ENCODE data around the gene MBD3. TPM values are rescaled to one million over a fixed set of nuclear protein-coding genes. Genes with fewer than 3 reads are reported as not detected.

The MBD3 gene
- polyA plus RNA-seq, 1 donor (not counting 4 experiments of a cell fraction or from before 2014, with no cell fraction given), result 16.6 TPM

GRCh38 chr19:1574354-1575136, 18.1 kb downstream of the MBD3 start:
- H3K9me1 ChIP-seq (ENCODE audit: control insufficient read depth, extremely low read depth, insufficient read depth, low read length), result no peaks in the 10 kb centered on the region
- H3K79me2 ChIP-seq (ENCODE audit: control insufficient read depth, insufficient read depth, low read length), result no peaks in the 10 kb centered on the region
- peaks cover 3% of the 10 kb centered on the region for H3K27me3 ChIP-seq (ENCODE audit: control insufficient read depth, extremely low read depth, insufficient read depth, low read length)
- FAIRE-seq (no peak), DNase-seq (ENCODE audit: low read depth, low spot score) (no peak)
- H3K9me3 ChIP-seq (ENCODE audit: control insufficient read depth, low read depth, low read length), result no peaks in the 10 kb centered on the region
- no peak overlapping the region for H3K9ac ChIP-seq (ENCODE audit: control insufficient read depth, extremely low read depth, insufficient read depth, low read length)
- H3K36me3 ChIP-seq (ENCODE audit: control insufficient read depth in 2 of 2, extremely low read depth in 1 of 2, insufficient read depth in 2 of 2, low read length in 2 of 2), result peaks cover 0 to 13% of the 10 kb centered on the region in 2 experiments
- no peak overlapping the region for H2AFZ ChIP-seq (ENCODE audit: control insufficient read depth, low read length)
- no peak overlapping the region for H3K4me2 ChIP-seq (ENCODE audit: control insufficient read depth, extremely low read depth, insufficient read depth, low read depth, low read length)
- no peak overlapping the region for H3K27ac ChIP-seq (ENCODE audit: control insufficient read depth, insufficient read depth, low read length)
- dilution Hi-C loops (cut with MboI; ENCODE audit: extremely low pct_ligation_motif_present, low sequenced_read_pairs), result no loop called here
- H4K20me1 ChIP-seq (ENCODE audit: control insufficient read depth, extremely low read depth, insufficient read depth, low read length), result no peaks in the 10 kb centered on the region
- H3K4me1 ChIP-seq (ENCODE audit: control insufficient read depth, extremely low read depth, insufficient read depth, low read length), result no peaks in the 10 kb centered on the region
- TF ChIP-seq EZH2 (IDR thresholded peaks at IDR 0.05; ENCODE audit: low read length), result no peak
- TF ChIP-seq, protein P1, sequence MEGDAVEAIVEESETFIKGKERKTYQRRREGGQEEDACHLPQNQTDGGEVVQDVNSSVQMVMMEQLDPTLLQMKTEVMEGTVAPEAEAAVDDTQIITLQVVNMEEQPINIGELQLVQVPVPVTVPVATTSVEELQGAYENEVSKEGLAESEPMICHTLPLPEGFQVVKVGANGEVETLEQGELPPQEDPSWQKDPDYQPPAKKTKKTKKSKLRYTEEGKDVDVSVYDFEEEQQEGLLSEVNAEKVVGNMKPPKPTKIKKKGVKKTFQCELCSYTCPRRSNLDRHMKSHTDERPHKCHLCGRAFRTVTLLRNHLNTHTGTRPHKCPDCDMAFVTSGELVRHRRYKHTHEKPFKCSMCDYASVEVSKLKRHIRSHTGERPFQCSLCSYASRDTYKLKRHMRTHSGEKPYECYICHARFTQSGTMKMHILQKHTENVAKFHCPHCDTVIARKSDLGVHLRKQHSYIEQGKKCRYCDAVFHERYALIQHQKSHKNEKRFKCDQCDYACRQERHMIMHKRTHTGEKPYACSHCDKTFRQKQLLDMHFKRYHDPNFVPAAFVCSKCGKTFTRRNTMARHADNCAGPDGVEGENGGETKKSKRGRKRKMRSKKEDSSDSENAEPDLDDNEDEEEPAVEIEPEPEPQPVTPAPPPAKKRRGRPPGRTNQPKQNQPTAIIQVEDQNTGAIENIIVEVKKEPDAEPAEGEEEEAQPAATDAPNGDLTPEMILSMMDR (optimal IDR thresholded peaks at IDR 0.05 in 1 of 3, IDR thresholded peaks at IDR 0.05 in 1 of 3, conservative IDR thresholded peaks at IDR 0.05 in 1 of 3; ENCODE audit: extremely low read depth in 1 of 3, insufficient read depth in 2 of 3, low read length in 3 of 3), result no peak
- no peak overlapping the region for H3K4me3 ChIP-seq (ENCODE audit: control insufficient read depth in 2 of 3, extremely low read depth in 1 of 3, insufficient read depth in 2 of 3, low read depth in 1 of 3, low read length in 3 of 3)

GRCh38 chr19:1572795-1573194, 19.9 kb downstream of the MBD3 start:
- FAIRE-seq (no peak), DNase-seq (ENCODE audit: low read depth, low spot score) (no peak)
- Histone ChIP-seq H3K9me3 (ENCODE audit: control insufficient read depth, low read depth, low read length) (no peaks in the 10 kb centered on the region), H2AFZ (ENCODE audit: control insufficient read depth, low read length) (no peak overlapping the region), H3K9me1 (ENCODE audit: control insufficient read depth, extremely low read depth, insufficient read depth, low read length) (no peaks in the 10 kb centered on the region), H3K27me3 (ENCODE audit: control insufficient read depth, extremely low read depth, insufficient read depth, low read length) (peaks cover 11% of the 10 kb centered on the region), H3K4me1 (ENCODE audit: control insufficient read depth, extremely low read depth, insufficient read depth, low read length) (no peaks in the 10 kb centered on the region), H4K20me1 (ENCODE audit: control insufficient read depth, extremely low read depth, insufficient read depth, low read length) (no peaks in the 10 kb centered on the region), H3K27ac (ENCODE audit: control insufficient read depth, insufficient read depth, low read length) (no peak overlapping the region), H3K9ac (ENCODE audit: control insufficient read depth, extremely low read depth, insufficient read depth, low read length) (no peak overlapping the region), H3K4me3 (ENCODE audit: control insufficient read depth in 2 of 3, extremely low read depth in 1 of 3, insufficient read depth in 2 of 3, low read depth in 1 of 3, low read length in 3 of 3) (no peak overlapping the region), H3K36me3 (ENCODE audit: control insufficient read depth in 2 of 2, extremely low read depth in 1 of 2, insufficient read depth in 2 of 2, low read length in 2 of 2) (peaks cover 0 to 10% of the 10 kb centered on the region in 2 experiments), H3K79me2 (ENCODE audit: control insufficient read depth, insufficient read depth, low read length) (no peaks in the 10 kb centered on the region), H3K4me2 (ENCODE audit: control insufficient read depth, extremely low read depth, insufficient read depth, low read depth, low read length) (no peak overlapping the region)
- no peak for TF ChIP-seq EZH2 (IDR thresholded peaks at IDR 0.05; ENCODE audit: low read length)
- TF ChIP-seq, protein P1 (optimal IDR thresholded peaks at IDR 0.05 in 1 of 3, IDR thresholded peaks at IDR 0.05 in 1 of 3, conservative IDR thresholded peaks at IDR 0.05 in 1 of 3; ENCODE audit: extremely low read depth in 1 of 3, insufficient read depth in 2 of 3, low read length in 3 of 3), result no peak
- dilution Hi-C loops (cut with MboI; ENCODE audit: extremely low pct_ligation_motif_present, low sequenced_read_pairs), result no loop called here
